ENCODE measurements around the gene SCNN1G.
"Not testable (repeated sequence)": the region's sequence is repeated elsewhere in the genome, so short reads cannot be mapped to it uniquely, and the experiment has no call there.

Gene SCNN1G

DNA sequence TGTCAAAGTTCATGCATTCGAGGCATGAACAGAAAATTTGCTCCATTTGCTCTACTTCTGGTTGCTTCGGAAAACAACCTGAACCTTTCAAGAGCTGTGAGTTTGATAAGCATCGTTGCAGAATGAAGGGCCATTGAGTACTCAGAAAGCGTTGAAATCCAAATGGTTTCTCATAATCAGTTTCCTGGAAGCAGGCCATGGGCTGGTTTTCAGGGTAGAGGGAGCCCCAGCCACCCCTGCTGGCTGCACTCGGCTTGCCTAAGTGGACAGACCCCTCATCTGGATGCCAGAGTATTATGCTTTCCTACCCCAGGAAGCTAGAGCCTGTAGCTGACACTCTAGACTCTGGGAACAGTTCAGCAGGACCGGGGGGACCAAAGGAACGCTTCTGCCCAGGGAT lies 24.4 kb downstream of the SCNN1G start:
- FAIRE-seq = no peak

GRCh38 chr16:23207485-23207884 lies 24.9 kb downstream of the SCNN1G start:
- FAIRE-seq = no peak

- no peak for FAIRE-seq
Measured at GRCh38 chr16:23209606-23210005, 27.1 kb downstream of the SCNN1G start.

DNA sequence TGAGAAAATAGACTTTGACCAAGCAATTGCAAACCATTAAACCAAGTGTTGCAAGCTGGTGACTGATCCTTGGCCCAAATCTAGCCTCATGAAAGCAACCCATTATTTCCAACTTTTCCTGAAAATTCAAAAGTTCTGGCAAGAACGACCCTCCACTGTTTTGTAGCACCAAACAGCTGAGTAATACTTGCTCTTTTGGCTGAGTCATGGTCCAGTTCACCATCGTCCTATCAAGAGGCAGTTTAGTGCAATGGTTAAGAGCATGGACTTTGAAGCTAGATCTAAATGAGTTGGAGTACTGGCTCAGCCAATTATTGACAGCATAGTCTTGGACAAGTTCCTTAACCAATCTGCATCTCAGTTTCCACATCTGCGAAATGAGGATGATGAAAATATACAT lies 31.3 kb downstream of the SCNN1G start:
- FAIRE-seq = no peak

DNA sequence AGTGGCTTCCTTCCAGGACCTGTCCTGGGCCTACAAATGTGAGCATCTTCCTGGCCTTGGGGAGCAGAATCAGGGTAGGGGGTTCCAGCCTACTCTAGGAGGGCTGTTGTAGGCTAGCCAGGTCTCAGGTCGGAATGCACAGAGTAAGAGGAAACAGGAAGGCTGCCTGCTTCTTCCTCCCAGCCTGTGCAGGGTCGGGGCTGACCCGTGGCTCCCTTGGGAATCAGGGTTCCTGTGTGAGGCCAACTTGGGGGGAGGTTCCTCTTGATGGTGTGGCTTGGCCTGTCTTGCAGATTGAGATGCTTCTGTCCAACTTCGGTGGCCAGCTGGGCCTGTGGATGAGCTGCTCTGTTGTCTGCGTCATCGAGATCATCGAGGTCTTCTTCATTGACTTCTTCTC lies 32.3 kb downstream of the SCNN1G start:
- FAIRE-seq = no peak

- no peak for FAIRE-seq
Measured at GRCh38 chr16:23215435-23215834, 32.9 kb downstream of the SCNN1G start.

DNA sequence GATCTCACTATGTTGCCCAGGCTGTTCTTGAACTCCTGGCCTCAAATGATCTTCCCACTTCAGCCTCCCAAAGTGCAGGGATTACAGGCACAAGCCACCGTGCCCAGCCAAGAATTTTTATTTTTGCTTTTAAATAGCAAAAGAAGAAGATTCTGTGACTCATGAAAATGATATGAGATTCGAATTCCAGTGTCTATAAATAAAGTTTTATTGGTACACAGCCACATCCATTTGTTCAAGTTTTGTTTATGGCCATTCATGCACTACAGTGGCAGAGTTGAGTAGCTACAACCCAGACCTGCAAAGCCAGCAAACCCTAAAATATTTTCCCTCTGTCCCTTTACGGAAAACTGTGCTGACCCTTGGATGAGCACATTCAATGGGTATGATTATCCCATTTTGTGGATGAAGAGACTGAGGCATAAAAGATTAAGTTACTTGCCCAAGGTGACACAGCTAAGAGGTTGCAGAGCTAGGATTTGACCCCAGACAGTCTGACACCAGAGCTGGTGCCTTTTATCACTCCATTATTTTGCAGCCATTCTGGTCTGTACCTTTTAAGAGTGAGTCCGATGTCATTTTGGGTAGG lies 34.2 kb downstream of the SCNN1G start:
- FAIRE-seq = no peak

DNA sequence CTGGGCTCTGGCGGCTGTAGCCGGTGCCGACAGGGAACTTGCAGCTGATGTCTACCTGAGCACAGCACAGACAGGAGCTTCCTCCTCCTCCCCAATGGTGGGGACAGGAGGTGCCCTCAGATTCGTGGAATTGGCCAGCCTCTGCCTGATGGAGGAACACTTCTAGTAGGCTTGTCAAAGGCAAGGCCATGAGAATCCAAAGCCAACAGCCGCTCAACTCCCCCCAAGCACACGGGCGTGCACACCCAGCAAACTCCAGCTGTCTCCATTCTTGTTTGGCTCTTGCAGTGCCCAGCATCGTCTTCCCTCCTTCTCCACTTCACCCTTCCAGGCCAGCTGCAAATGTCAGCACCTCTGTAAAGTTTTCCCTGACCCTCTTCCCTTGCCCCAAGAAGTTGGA lies 35.1 kb downstream of the SCNN1G start:
- FAIRE-seq = no peak

- FAIRE-seq = no peak
Measured at GRCh38 chr16:23222929-23223328, 40.4 kb downstream of the SCNN1G start.

DNA sequence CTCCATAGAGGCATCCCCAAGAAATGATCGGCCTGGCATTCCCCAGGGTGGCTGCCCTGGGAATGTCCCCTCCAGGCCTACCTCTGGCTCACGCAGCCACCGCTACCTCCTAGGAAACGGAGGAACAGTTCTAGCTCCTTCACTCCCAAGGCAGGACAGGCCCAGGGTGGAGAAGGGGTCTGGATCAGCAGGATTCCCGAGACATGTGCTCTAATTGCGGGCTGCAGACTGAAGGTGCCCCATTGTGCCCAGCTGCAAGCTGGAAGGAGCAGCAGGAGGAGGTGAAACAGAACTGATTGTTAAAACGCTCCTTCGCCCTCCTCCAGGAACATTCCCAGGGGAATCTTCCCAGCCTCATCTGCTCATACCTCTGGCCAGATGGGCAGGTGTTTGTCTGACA lies 40.8 kb downstream of the SCNN1G start:
- FAIRE-seq = no peak

GRCh38 chr16:23225109-23225508 lies 42.6 kb downstream of the SCNN1G start:
- FAIRE-seq = no peak

- FAIRE-seq = no peak
Measured at GRCh38 chr16:23225634-23226033, 43.1 kb downstream of the SCNN1G start.

GRCh38 chr16:23227529-23227928 lies 45.0 kb downstream of the SCNN1G start:
- FAIRE-seq = no peak

- FAIRE-seq = no peak
Measured at GRCh38 chr16:23229714-23230113, 47.2 kb downstream of the SCNN1G start.

DNA sequence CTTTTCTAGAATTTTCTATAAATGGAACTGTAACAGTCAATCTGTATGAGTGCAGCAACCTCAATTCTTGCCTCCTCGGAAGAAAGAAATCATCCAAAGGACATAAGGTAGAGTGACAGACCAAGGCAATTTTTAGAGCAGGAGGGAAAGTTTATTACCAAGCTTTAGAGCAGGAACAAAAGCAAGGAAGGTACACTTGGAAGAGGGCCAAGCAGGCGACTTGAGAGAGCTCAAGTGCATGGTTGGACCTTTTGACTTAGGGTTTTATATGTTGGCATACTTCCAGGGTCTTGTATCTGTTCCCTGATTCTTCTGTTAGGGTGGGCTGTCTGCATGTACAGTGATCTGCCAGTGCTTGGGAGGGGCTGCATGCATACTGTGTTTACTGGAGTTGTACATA lies 50.3 kb downstream of the SCNN1G start:
- no peak for FAIRE-seq

- FAIRE-seq = no peak
Measured at GRCh38 chr16:23235176-23235575, 52.6 kb downstream of the SCNN1G start.

GRCh38 chr16:23236983-23237382 lies 54.4 kb downstream of the SCNN1G start:
- FAIRE-seq = no peak

GRCh38 chr16:23240994-23241393 lies 58.4 kb downstream of the SCNN1G start:
- no peak for FAIRE-seq

DNA sequence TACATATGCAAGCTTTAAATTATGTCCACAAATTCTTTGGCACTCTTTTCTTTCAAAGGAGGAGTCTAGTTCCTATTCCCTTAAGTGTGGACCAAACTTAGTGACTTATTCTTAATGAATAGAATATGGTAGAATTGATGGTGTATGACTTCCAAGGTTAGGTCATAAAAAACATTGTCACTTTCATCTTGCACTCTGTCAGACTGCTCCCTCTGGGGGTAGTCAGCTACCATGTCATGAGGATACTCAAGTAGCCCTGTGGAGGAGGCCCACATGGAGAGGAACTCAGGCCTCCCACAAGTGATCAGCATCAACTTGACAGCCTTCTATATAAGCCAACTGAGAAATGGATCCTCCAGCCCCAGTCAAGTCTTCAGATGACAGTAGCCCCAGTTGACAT lies 61.6 kb downstream of the SCNN1G start:
- no peak for FAIRE-seq

DNA sequence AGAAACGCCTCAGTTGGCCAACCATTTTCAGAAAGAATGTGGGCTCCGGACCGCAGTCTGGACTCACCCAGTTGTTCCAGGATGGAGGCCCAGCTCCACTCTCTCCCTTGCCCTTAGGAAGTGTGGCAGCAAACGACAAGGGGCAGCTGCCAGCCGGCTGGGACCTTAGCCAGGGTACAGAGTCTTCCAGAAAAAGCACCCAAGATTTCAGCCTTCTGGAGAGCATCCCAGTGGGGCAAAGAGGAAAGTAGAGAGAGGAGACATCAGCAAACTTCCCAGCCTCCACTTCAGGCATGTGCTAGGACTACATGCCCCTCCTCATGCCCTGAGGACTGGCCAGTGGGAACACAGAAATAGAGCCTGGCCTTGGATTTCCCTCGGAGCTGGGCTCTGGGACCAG lies 62.7 kb downstream of the SCNN1G start:
- no peak for FAIRE-seq

- FAIRE-seq = no peak
Measured at GRCh38 chr16:23248261-23249194, 66.0 kb downstream of the SCNN1G start.

DNA sequence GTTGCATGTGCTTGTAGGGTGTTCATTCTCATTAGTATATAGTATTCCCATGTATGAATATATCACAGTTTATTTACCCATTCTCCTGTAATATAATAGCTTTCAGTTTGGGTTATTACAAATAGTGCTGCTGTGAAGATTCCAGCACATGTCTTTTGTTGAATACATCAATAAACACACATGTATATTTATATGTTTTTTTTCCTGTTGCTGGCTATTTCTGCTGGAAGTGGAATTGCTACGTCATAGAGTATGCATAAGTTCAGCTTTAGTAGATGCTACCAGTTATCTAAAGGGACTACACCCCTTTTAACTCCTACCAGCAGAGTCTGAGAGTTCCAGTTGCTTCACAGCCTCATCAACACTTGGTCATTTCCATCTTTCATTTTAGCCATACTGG lies 67.3 kb downstream of the SCNN1G start:
- no peak for FAIRE-seq

GRCh38 chr16:23252310-23252709 lies 69.8 kb downstream of the SCNN1G start:
- FAIRE-seq = no peak

- not testable (repeated sequence) for FAIRE-seq
Measured at GRCh38 chr16:23253650-23254049, 71.1 kb downstream of the SCNN1G start.

GRCh38 chr16:23254338-23254737 lies 71.8 kb downstream of the SCNN1G start:
- no peak for FAIRE-seq

All from TTC549 (cell line).